ENCODE data around the gene CCDC127.

Gene CCDC127

DNA sequence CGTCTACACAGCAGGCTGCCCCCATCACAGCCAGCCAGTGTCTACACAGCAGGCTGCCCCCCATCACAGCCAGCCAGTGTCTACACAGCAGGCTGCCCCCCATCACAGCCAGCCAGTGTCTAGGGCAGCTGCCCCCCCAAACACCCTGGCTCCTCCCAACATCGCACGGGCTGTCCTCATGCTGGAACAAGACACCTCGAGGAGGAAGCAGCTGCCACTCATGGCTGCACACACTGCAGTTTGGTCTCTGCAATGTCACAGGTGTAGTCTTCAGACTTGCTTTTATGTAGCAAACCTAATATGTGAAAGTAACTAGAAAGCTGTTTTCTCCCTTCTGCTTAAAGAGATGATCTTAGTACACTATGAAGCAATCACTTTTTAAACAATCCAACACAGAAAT lies 17.0 kb downstream of the CCDC127 start:
- no peak for DNase-seq

DNA sequence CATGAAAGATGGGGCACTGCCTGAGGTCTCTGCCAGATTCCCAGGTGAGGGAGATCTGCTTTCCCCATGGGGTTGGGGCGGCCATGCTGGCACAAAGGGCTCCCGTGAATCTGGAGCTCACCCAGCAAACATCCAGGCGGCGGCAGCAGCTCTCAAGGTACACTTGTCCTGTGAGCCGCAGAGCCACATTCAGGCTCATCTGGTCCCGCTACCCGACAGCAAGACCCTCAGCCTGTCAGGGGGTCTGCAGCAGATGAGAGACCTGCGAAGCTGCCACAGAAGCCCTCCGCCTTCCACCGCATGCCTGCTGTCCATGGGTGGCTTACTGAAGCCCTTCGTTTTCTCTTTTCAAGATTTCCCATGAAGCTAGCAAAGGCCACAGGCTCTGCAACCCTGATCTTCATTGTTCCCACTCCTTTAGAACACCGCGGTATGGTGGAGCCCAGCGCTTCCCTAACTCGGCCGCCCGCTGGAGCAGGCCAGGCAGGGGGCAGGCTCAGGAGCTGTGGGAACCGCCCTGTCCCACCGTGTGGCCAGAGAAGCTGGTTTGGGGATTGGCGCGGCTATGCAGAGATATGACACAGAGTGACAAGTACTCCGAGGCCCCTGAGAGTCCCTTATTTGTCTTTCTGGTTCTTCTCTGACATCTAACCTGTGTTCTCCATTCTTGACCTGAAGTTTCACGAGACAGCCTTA lies 17.9 kb downstream of the CCDC127 start:
- no peak for DNase-seq

DNA sequence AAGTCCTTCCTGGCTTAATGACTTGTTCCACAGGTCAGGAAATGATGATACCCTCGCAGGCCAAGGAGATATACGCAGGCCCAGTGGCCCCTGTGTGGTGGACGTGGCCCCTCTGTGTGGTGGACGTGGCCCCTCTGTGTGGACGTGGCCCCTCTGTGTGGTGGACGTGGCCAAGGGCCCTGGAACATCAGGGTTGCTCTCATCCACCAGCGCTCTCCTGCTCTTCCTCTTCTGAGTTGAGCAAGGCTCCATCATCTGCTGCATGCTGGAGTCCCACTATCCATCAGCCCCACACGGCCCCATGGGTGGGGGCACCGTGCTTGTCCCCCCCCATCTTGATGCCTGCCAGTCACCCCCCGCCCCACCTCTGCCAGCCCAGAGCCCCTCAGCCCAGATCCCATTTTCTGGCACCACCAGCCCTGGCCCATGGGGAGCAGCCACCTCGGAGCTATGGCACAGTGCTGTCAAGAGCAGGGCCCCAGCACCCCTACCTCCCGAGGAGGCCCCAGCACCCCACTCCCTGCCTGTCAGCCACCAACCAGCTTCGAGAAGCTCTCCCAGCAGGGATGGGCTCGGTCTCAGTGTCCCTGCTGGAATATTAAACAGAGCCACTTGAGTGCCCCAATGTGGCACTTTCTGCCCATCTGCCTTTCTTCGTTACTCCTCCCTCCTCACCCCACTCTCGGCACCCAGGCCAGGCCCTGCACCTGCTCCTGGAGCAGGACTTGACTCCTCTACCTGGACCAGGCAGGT lies 18.6 kb downstream of the CCDC127 start:
- DNase-seq, result no peak

DNA sequence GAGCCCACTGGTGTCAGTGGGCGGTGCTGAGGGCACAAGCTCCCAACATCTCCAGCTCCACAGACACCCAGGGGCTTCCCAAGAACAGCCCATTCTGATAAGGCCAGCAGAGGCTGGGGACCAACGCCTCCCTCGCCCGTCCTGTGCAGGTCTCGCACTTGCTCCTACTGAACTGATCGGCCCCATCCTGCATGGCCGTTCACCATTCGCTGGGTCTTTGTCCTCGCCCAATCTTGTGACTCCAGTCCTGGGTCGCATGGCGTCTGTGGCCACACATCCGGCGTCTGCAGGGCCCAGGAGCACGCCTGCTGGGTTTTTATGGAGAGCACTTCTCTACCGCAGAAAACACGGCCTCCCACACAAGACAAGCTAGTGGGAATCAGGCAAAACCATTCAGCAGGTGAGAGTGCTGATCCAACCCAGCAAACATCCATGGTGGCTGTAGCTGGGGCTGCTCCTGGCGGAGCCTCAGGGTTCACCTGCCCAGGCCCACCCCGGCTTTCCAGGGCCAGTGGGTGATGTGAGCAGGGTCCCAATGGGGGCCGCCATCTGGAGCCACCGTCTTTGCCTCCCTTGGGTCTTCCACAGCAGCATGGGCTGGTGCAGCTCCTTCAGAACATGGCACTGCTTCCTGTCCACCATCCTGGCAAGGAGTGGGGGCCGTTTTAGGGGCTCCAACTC lies 19.3 kb downstream of the CCDC127 start:
- no peak for DNase-seq

- no peak for DNase-seq
Measured at GRCh38 chr5:197892-198489, 20.0 kb downstream of the CCDC127 start.

DNA sequence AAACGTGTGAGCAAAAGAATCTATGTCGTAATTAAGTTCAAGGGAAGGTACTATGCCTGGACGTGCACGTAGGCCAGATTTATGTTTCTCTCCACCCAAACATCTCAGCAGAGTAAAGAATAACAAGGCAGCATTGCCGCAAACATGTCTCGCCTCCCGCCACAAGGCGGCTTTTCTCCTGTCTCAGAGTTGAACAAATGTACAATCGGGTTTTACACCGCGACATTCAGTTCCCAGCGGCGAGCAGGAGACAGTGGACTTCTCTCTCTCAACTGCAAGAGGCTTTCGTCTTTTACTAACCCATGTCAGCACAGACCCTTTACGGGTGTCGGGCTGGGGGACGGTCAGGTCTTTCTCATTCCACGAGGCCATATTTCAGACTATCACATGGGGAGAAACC lies 20.9 kb downstream of the CCDC127 start:
- peak; percentile 15 for DNase-seq

GRCh38 chr5:196350-196749 lies 21.6 kb downstream of the CCDC127 start:
- no peak for DNase-seq

- no peak for DNase-seq
Measured at GRCh38 chr5:195401-196160, 22.4 kb downstream of the CCDC127 start.

DNA sequence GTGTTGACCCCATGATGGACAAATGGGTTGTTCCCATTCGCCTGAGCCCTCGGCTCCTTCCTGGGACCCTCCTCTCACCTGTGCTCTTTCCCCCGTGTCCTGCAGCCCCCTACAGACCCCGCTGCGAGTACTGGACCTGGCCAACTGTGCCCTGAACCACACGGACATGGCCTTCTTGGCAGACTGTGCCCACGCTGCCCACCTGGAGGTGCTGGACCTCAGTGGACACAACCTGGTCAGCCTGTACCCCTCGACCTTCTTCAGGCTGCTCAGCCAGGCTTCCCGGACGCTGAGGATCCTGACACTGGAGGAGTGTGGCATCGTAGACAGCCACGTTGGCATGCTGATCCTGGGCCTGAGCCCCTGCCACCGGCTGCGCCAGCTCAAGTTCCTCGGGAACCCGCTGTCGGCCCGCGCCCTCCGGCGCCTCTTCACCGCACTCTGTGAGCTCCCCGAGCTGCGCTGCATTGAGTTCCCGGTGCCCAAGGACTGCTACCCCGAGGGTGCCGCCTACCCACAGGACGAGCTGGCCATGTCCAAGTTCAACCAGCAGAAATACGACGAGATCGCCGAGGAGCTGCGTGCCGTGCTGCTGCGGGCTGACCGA lies 23.2 kb downstream of the CCDC127 start:
- DNase-seq, result no peak

DNA sequence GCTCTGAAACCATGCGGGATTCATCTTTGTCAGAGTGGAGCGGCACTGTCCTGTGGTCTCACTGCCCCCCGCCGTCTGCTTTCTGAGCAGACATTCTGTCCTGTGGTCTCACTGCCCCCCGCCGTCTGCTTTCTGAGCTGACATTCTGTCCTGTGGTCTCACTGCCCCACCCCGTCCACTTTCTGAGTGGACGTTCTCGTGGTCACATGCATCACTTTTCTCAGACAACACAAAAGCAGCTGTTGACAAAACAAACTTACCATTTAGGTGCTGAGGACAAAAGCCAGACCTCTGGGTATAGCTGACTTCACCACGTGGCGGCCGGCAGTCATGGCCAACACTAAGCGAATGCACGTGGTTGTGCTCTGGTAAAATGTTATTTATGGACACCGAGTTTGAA lies 23.9 kb downstream of the CCDC127 start:
- DNase-seq, result no peak

- DNase-seq, result no peak
Measured at GRCh38 chr5:192970-193831, 24.8 kb downstream of the CCDC127 start.

DNA sequence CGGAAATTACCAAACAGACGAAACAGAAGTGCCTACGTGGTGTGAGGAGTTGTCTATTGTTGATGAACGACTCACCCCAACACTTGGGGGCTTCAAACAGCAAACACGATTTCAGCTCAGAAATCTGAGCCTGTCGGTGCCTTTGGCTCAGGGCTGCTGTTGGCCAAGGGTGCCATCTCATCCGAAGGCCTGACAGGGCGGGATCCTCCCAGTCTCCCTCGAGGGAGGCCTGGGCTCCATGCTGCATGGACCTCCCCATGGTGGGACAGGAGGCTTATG lies 25.3 kb downstream of the CCDC127 start:
- DNase-seq, result no peak

DNA sequence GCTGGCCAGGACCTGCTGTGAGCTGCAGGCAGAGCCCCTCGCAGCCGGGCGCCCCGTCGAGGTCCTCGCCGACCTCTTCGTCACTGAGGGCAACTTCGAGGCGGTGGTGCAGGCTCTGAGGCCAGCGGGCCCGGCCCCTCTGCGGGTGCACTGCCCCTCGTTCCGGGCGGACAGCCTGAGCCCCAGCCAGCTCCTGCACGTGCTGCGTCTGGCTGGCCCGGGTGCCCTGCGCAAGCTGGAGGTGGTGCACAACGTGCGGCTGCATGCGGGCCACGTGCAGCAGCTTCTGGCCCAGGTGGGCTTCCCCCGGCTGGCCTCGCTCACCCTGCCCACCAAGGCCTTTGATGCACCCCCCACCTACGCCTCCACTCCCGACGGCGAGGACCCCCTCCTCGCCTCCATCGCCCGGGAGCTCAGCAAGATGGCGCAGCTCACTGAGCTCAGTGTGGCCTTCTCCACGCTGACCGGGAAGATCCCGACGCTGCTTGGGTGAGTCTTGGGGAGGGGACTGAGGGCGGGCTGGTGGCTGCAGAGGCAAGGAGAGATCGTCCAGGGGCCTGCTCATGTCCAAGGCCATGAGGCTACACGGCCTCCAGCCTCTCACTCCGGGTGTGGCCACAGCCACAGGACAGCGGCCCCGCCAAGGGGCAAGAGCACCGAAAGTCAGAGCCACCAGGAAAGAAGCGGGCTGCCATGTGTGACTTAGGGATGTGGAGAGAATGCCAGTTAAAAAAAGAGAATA lies 25.8 kb downstream of the CCDC127 start:
- no peak for DNase-seq

DNA sequence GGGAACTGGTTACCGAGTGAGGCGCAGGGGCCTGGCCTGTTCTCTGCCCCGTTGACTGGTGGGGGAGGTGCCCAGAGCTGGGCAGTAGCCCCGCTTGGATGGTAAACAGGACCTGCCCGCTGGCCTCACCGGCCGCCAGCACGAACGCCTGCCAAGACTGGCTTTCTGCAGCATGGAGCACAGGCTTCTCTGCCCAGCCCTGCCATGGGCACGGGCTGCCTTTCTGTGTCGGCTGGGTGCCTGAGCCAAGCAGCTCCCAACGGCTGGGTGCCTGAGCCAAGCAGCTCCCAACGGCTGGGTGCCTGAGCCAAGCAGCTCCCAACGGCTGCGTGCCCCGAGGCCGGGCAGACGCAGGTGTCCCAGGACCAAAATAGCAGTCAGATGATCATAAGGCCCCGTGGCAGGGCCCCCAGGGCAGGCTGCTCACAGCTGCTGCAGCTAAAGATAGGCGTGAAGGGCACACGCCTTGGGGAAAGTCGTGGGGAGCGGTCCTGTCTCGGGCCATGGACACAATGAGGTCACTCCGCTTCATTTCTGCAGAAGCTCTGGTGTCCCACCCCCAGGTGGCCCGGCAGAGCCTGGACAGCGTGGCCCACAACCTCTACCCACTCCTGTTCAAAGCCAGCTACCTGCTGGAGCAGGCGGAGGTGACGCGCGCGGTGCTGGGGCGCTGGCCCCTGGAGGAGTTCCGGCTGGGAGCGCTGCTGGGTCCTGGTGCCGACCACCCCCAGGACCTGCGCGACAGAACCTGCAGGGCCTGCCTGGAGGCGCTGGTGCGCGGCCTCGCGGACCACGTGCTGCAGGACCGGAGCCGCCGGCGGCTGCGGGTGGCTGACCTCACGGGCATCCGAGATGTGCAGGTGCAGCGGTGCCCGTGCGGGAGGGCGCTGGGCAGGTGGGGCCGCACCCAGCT lies 26.7 kb downstream of the CCDC127 start, which contains the start of gene LRRC14B:
LRRC14B (plus strand) TSS at position 460 of the 913 bp plus-strand sequence; CDS start at position 504, 44 bp downstream.
- DNase-seq, result no peak

GRCh38 chr5:190366-191035 lies 27.5 kb downstream of the CCDC127 start:
- no peak for DNase-seq

GRCh38 chr5:189976-190365 lies 28.0 kb downstream of the CCDC127 start:
- DNase-seq, result no peak

GRCh38 chr5:189486-189885 lies 28.5 kb downstream of the CCDC127 start:
- no peak for DNase-seq

DNA sequence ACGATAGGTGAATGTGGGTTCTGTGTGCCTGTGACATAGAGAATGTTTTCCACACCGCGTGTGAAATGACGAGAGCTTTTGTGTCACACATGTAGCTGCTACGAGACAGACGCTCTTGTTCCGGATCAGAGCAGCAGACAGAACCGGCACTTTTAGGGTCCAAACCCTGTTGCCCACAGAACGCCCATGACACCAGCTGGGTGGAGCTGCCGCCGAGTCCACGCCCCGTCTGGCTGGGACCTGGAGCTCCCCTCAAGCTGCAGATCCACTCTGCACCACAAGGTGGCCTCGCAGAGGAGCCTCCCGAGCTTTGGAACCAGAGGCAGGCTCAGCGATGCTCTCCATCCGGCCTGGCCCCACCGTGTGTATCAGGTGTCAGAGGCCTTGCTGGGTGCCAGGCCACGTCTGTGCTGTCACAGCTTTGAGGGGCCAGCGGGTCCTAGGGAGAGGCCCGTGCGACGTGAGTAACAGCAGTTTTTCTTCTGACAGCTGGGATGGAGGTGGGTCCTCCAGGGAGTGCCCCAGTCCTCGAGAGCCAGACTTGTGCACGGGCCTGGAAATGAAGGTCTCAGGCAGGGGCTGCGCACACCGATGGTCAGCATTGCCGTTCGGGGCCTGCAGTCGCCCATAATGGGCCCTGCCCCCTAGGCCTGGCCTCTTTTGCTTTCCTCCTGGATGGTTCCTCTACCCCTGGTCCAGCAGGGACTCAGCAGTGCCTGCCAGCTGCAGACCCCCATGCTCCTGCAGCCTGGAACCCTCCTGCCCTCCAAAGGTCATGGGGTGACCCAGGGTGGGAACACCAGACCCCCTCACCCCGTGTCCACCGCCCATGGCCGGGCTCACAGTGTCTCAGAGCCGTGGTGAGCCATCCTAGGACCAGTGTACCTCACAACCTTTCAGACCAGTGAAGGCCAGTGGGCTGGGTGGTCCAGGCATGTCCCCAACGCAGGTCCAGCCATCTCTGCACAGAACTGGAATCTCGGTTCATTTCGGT lies 29.2 kb downstream of the CCDC127 start:
- DNase-seq, result peak; percentile 71
